NCI-H2029 treated with DMSO at 0.1 percent for 48 hours (cell line): ENCODE measurements around the gene VEZT.
"Not testable (repeated sequence)": the region's sequence is repeated elsewhere in the genome, so short reads cannot be mapped to it uniquely, and the experiment has no call there.

Experiments
- DNase-seq: peaks from one replicate; lab custom pipeline; 2025; lab: John Stamatoyannopoulos, UW

The VEZT gene

GRCh38 chr12:95257541-95257940 lies 39.9 kb downstream of the VEZT start:
- DNase-seq = no peak

GRCh38 chr12:95258151-95258550 lies 40.5 kb downstream of the VEZT start:
- DNase-seq = no peak

- DNase-seq = no peak
Measured at GRCh38 chr12:95258803-95259202, 41.2 kb downstream of the VEZT start.

- DNase-seq = peak; percentile 42
Measured at GRCh38 chr12:95259368-95259767, 41.8 kb downstream of the VEZT start.

- DNase-seq = no peak
Measured at GRCh38 chr12:95261109-95261508, 43.5 kb downstream of the VEZT start.

GRCh38 chr12:95262808-95263207 lies 45.2 kb downstream of the VEZT start:
- DNase-seq = peak; percentile 77

- DNase-seq = no peak
Measured at GRCh38 chr12:95265765-95266164, 48.2 kb downstream of the VEZT start.

GRCh38 chr12:95266254-95266653 lies 48.6 kb downstream of the VEZT start:
- DNase-seq = peak; percentile 13

- DNase-seq = no peak
Measured at GRCh38 chr12:95269892-95270291, 52.3 kb downstream of the VEZT start.

- DNase-seq = no peak
Measured at GRCh38 chr12:95271465-95271864, 53.9 kb downstream of the VEZT start.

GRCh38 chr12:95277139-95277538 lies 59.5 kb downstream of the VEZT start:
- DNase-seq = no peak

- no peak for DNase-seq
Measured at GRCh38 chr12:95279856-95280255, 62.2 kb downstream of the VEZT start.

- DNase-seq = no peak
Measured at GRCh38 chr12:95282266-95282665, 64.7 kb downstream of the VEZT start.

- no peak for DNase-seq
Measured at GRCh38 chr12:95283371-95283770, 65.8 kb downstream of the VEZT start.

GRCh38 chr12:95286713-95287112 lies 69.1 kb downstream of the VEZT start:
- no peak for DNase-seq

- no peak for DNase-seq
Measured at GRCh38 chr12:95291501-95291900, 73.9 kb downstream of the VEZT start.

- no peak for DNase-seq
Measured at GRCh38 chr12:95298916-95299315, 81.3 kb downstream of the VEZT start.

GRCh38 chr12:95300286-95300685 lies 82.7 kb downstream of the VEZT start:
- DNase-seq = no peak

- no peak for DNase-seq
Measured at GRCh38 chr12:95303476-95303875, 85.9 kb downstream of the VEZT start.

- DNase-seq = no peak
Measured at GRCh38 chr12:95304673-95305198, 87.1 kb downstream of the VEZT start.

GRCh38 chr12:95312656-95313055 lies 95.0 kb downstream of the VEZT start:
- DNase-seq = no peak

GRCh38 chr12:95314756-95315155 lies 97.1 kb downstream of the VEZT start:
- not testable (repeated sequence) for DNase-seq

- DNase-seq = no peak
Measured at GRCh38 chr12:95316798-95317197, 99.2 kb downstream of the VEZT start.

- DNase-seq = no peak
Measured at GRCh38 chr12:95318071-95318545, 100.5 kb downstream of the VEZT start.
